Mesendoderm (in vitro differentiated cells): ENCODE measurements around the gene SNRNP48.

Experiments used
- DNase-seq: peaks from one replicate; pipeline ENCODE4 v3.0.0; 2013
- H2AK5ac ChIP-seq: 2 replicates; pipeline ENCODE4 v1.6.1; 2013; ENCODE audit warnings: low read length, inconsistent platforms
- H2BK120ac ChIP-seq: 2 replicates; pipeline ENCODE4 v1.6.1; 2013; ENCODE audit warnings: low read depth, mild to moderate bottlenecking, low read length, moderate library complexity, mixed read lengths
- H2BK15ac ChIP-seq: replicated peaks from 2 replicates; pipeline ENCODE4 v1.6.1; 2013; ENCODE audit warnings: low read depth, mild to moderate bottlenecking, moderate library complexity
- H2BK5ac ChIP-seq: 2 replicates; pipeline ENCODE4 v1.6.1; 2013; ENCODE audit warnings: low read length, inconsistent platforms
- H3K18ac ChIP-seq: 2 replicates; pipeline ENCODE4 v1.6.1; 2013; ENCODE audit warnings: mild to moderate bottlenecking, low read length, mixed read lengths
- H3K23ac ChIP-seq: one replicate; pipeline ENCODE4 v1.6.1; 2013; ENCODE audit warnings: low read length
- H3K27ac ChIP-seq: 2 replicates; pipeline ENCODE4 v1.5.1; 2013; ENCODE audit warnings: low read depth, mild to moderate bottlenecking, inconsistent platforms, low read length, moderate library complexity
- H3K27me3 ChIP-seq: 2 replicates; pipeline ENCODE4 v1.6.1; 2013; ENCODE audit warnings: low read length, control low read depth, mild to moderate bottlenecking, inconsistent platforms; ENCODE audit not compliant: insufficient read depth, poor library complexity
- H3K36me3 ChIP-seq: 2 replicates; pipeline ENCODE4 v1.6.1; 2013; ENCODE audit warnings: low read length, inconsistent platforms; ENCODE audit not compliant: control insufficient read depth, insufficient read depth
- H3K4ac ChIP-seq: one replicate; pipeline ENCODE4 v1.6.1; 2013; ENCODE audit warnings: low read depth, mild to moderate bottlenecking, low read length, moderate library complexity
- H3K4me1 ChIP-seq: 2 replicates; pipeline ENCODE4 v1.6.1; 2013; ENCODE audit warnings: low read depth, low read length, inconsistent platforms; ENCODE audit not compliant: control insufficient read depth
- H3K4me2 ChIP-seq: 2 replicates; pipeline ENCODE4 v1.6.1; 2013; ENCODE audit warnings: low read length
- H3K4me3 ChIP-seq: 2 replicates; pipeline ENCODE4 v1.5.1; 2013; ENCODE audit warnings: mild to moderate bottlenecking, low read length
- H3K56ac ChIP-seq: one replicate; pipeline ENCODE4 v1.6.1; 2013; ENCODE audit warnings: low read length
- H3K79me1 ChIP-seq: 2 replicates; pipeline ENCODE4 v1.6.1; 2013; ENCODE audit warnings: low read length, inconsistent platforms
- H3K79me2 ChIP-seq: 2 replicates; pipeline ENCODE4 v1.6.1; 2013; ENCODE audit warnings: mild to moderate bottlenecking, low read length; ENCODE audit not compliant: control insufficient read depth, insufficient read depth
- H3K9ac ChIP-seq: 2 replicates; pipeline ENCODE4 v1.6.1; 2013; ENCODE audit warnings: low read length, inconsistent platforms
- H4K5ac ChIP-seq: one replicate; pipeline ENCODE4 v1.6.1; 2013; ENCODE audit warnings: low read length
- H4K8ac ChIP-seq: one replicate; pipeline ENCODE4 v1.6.1; 2013; ENCODE audit warnings: low read depth, mild to moderate bottlenecking, control low read depth, low read length, moderate library complexity
- WGBS: extraction: QIAGEN DNeasy Blood & Tissue Kit; methylation state at CpG from one replicate; pipeline ENCODE4 v1.1.7; 2013; ENCODE audit warnings: low lambda C conversion rate, missing lambda C conversion rate; ENCODE audit not compliant: insufficient coverage; ENCODE audit errors: extremely low coverage; 5-methylcytosine and 5-hydroxymethylcytosine counted together

SNRNP48 gene

GRCh38 chr6:7542874-7543624 is 46.9 kb upstream of the SNRNP48 start:
- Histone ChIP-seq H3K4me2 (peak overlapping the region; percentile 71), H2BK120ac (peak overlapping the region; percentile 76), H2BK5ac (no peak overlapping the region), H2BK15ac (no peak overlapping the region), H3K36me3 (no peaks in the 10 kb centered on the region), H3K27ac (peak overlapping the region; percentile 92), H3K4ac (peak overlapping the region; percentile 93), H3K4me3 (peak overlapping the region; percentile 70), H4K5ac (no peak overlapping the region), H3K9ac (peak overlapping the region; percentile 93), H3K4me1 (peaks cover 6% of the 10 kb centered on the region), H3K56ac (peak overlapping the region; percentile 98), H3K23ac (no peak overlapping the region), H2AK5ac (no peak overlapping the region), H3K79me2 (peaks cover 12% of the 10 kb centered on the region), H4K8ac (no peak overlapping the region), H3K18ac (peak overlapping the region; percentile 99), H3K79me1 (peaks cover 9% of the 10 kb centered on the region), H3K27me3 (peaks cover 2% of the 10 kb centered on the region)
- no CpG with 5 or more reads among the region's 32 CpGs for WGBS
- peak; percentile 90 for DNase-seq

GRCh38 chr6:7543789-7544424 is 46.1 kb upstream of the SNRNP48 start:
- no peak overlapping the region for H3K4me3 ChIP-seq

GRCh38 chr6:7544597-7544996 is 45.4 kb upstream of the SNRNP48 start:
- no peak overlapping the region for H2BK120ac ChIP-seq
- DNase-seq, result no peak
- H3K4me1 ChIP-seq, result peaks cover 10% of the 10 kb centered on the region
- H3K56ac ChIP-seq, result no peak overlapping the region
- H3K9ac ChIP-seq, result no peak overlapping the region
- no CpG with 5 or more reads among the region's 3 CpGs for WGBS
- H3K79me1 ChIP-seq, result peaks cover 9% of the 10 kb centered on the region
- H3K27ac ChIP-seq, result no peak overlapping the region
- H3K23ac ChIP-seq, result no peak overlapping the region
- no peak overlapping the region for H2AK5ac ChIP-seq
- no peak overlapping the region for H3K4me3 ChIP-seq
- H4K8ac ChIP-seq, result no peak overlapping the region
- no peak overlapping the region for H3K4ac ChIP-seq
- H2BK5ac ChIP-seq, result no peak overlapping the region
- H2BK15ac ChIP-seq, result no peak overlapping the region
- no peaks in the 10 kb centered on the region for H3K27me3 ChIP-seq
- H3K79me2 ChIP-seq, result peaks cover 12% of the 10 kb centered on the region
- H3K36me3 ChIP-seq, result no peaks in the 10 kb centered on the region
- no peak overlapping the region for H4K5ac ChIP-seq
- no peak overlapping the region for H3K4me2 ChIP-seq
- no peak overlapping the region for H3K18ac ChIP-seq

More at GRCh38 chr6:7543789-7544424, 46.1 kb upstream of the SNRNP48 start:
- Histone ChIP-seq H2AK5ac (no peak overlapping the region), H3K4me1 (peaks cover 10% of the 10 kb centered on the region), H3K4ac (no peak overlapping the region), H2BK15ac (no peak overlapping the region), H3K36me3 (no peaks in the 10 kb centered on the region), H3K27ac (no peak overlapping the region), H3K9ac (peak overlapping the region; percentile 68), H3K79me1 (peaks cover 9% of the 10 kb centered on the region), H3K27me3 (peaks cover 2% of the 10 kb centered on the region), H3K79me2 (peaks cover 12% of the 10 kb centered on the region), H3K56ac (peak overlapping the region; percentile 49), H3K4me2 (peak overlapping the region; percentile 39), H4K8ac (no peak overlapping the region), H3K23ac (no peak overlapping the region), H2BK120ac (no peak overlapping the region), H2BK5ac (no peak overlapping the region), H4K5ac (no peak overlapping the region), H3K18ac (peak overlapping the region; percentile 81)
- DNase-seq, result peak; percentile 45
- WGBS, result no CpG with 5 or more reads among the region's 13 CpGs

GRCh38 chr6:7545316-7546019 is 44.5 kb upstream of the SNRNP48 start:
- Histone ChIP-seq H2BK15ac (no peak overlapping the region), H3K23ac (no peak overlapping the region), H3K18ac (no peak overlapping the region), H2BK120ac (no peak overlapping the region), H3K36me3 (no peaks in the 10 kb centered on the region), H4K8ac (no peak overlapping the region), H3K27ac (no peak overlapping the region), H3K56ac (no peak overlapping the region), H3K9ac (no peak overlapping the region), H3K4me2 (no peak overlapping the region), H3K79me2 (peaks cover 12% of the 10 kb centered on the region), H2AK5ac (no peak overlapping the region), H3K79me1 (peaks cover 9% of the 10 kb centered on the region), H3K4me3 (no peak overlapping the region), H4K5ac (no peak overlapping the region), H3K4me1 (peaks cover 10% of the 10 kb centered on the region), H3K4ac (no peak overlapping the region), H3K27me3 (no peaks in the 10 kb centered on the region), H2BK5ac (no peak overlapping the region)
- WGBS, result no CpG with 5 or more reads among the region's 12 CpGs
- peak; percentile 27 for DNase-seq

- peaks cover 9% of the 10 kb centered on the region for H3K4me1 ChIP-seq
- no peak overlapping the region for H3K56ac ChIP-seq
- WGBS, result no CpG with 5 or more reads among the region's 6 CpGs
- no peak overlapping the region for H3K27ac ChIP-seq
- H3K4ac ChIP-seq, result no peak overlapping the region
- no peaks in the 10 kb centered on the region for H3K36me3 ChIP-seq
- H2BK120ac ChIP-seq, result no peak overlapping the region
- no peak overlapping the region for H2BK15ac ChIP-seq
- H2AK5ac ChIP-seq, result no peak overlapping the region
- no peak overlapping the region for H3K9ac ChIP-seq
- no peaks in the 10 kb centered on the region for H3K27me3 ChIP-seq
- no peak overlapping the region for H3K4me2 ChIP-seq
- no peak overlapping the region for H3K4me3 ChIP-seq
- peaks cover 9% of the 10 kb centered on the region for H3K79me1 ChIP-seq
- no peak overlapping the region for H2BK5ac ChIP-seq
- H3K23ac ChIP-seq, result no peak overlapping the region
- H3K79me2 ChIP-seq, result peaks cover 12% of the 10 kb centered on the region
- H4K8ac ChIP-seq, result no peak overlapping the region
- no peak overlapping the region for H3K18ac ChIP-seq
- H4K5ac ChIP-seq, result no peak overlapping the region
- DNase-seq, result peak; percentile 3
Measured at GRCh38 chr6:7546020-7546369, 44.0 kb upstream of the SNRNP48 start.
